Ascending aorta (tissue), 2 donors: ENCODE data around the gene CCDC187. TPM values are rescaled to one million over a fixed set of nuclear protein-coding genes. Genes with fewer than 3 reads are reported as not detected.

ENCODE experiments used
- DNase-seq, 2 donors: peaks; one replicate each; pipeline ENCODE4 v3.0.0-alpha.2; 2019; ENCODE audit warnings: low spot score in 2 of 2
- H3K27ac ChIP-seq, 2 donors: fragments of 200-600 bp; sonication (generic); one replicate each; pipeline ENCODE4 v1.5.1; 2016 to 2017; ENCODE audit warnings: mild to moderate bottlenecking in 1 of 2
- H3K27me3 ChIP-seq: fragments of 200-600 bp; sonication (generic); one replicate; pipeline ENCODE4 v1.5.1; 2017
- H3K36me3 ChIP-seq, 2 donors: fragments of 200-600 bp; sonication (generic); one replicate each; pipeline ENCODE4 v1.5.1; 2016
- H3K4me1 ChIP-seq, 2 donors: fragments of 200-600 bp; sonication (generic); one replicate each; pipeline ENCODE4 v1.5.1; 2016 to 2017; ENCODE audit warnings: mild to moderate bottlenecking in 1 of 2
- H3K4me3 ChIP-seq, 2 donors: fragments of 200-600 bp; sonication (generic); one replicate each; pipeline ENCODE4 v1.5.1; 2016 to 2017; ENCODE audit warnings: mild to moderate bottlenecking in 1 of 2
- H3K9me3 ChIP-seq, 2 donors: fragments of 200-600 bp; sonication (generic); one replicate each; pipeline ENCODE4 v1.5.1; 2016
- CTCF ChIP-seq, 3 experiments: fragments of 200-600 bp in 2 of 3; fragments of 450-650 bp in 1 of 3; sonication (generic) in 2 of 3; IDR thresholded peaks; one replicate each; pipeline ENCODE4 v1.5.1; 2016 to 2019; ENCODE audit warnings: antibody characterized with exemption in 3 of 3, mild to moderate bottlenecking in 1 of 3, moderate library complexity in 1 of 3
- intact Hi-C: fragments of 100-400 bp; cut with DNase I; formaldehyde crosslinking; loops from one replicate; pipeline ENCODE4 v1.15.1; 2023
- total RNA-seq: library from RNA; depleted of rRNA; stranded (reverse); fragments of >200 nt; gene quantifications from one replicate; pipeline ENCODE4 v1.1.0, GENCODE V29; 2016

CCDC187 gene
- total RNA-seq, 1 donor from 2014 or later, result under 0.01 TPM

GRCh38 chr9:136262671-136263178, 41.2 kb downstream of the CCDC187 start:
- no peaks in the 10 kb centered on the region for H3K27me3 ChIP-seq
- peaks cover 3 to 8% of the 10 kb centered on the region in 2 donors for H3K4me1 ChIP-seq
- no peak overlapping the region for H3K4me3 ChIP-seq
- no peak for TF ChIP-seq CTCF (IDR thresholded peaks at IDR 0.05)
- no peak for DNase-seq
- H3K9me3 ChIP-seq, result no peaks in the 10 kb centered on the region
- no peaks in the 10 kb centered on the region for H3K36me3 ChIP-seq
- H3K27ac ChIP-seq, result no peak overlapping the region
- intact Hi-C loops, result no loop called here

GRCh38 chr9:136261686-136262430, 42.0 kb downstream of the CCDC187 start:
- H3K36me3 ChIP-seq, result no peaks in the 10 kb centered on the region
- no peak for DNase-seq
- intact Hi-C loops, result no loop called here

GRCh38 chr9:136260936-136261472, 42.9 kb downstream of the CCDC187 start:
- intact Hi-C loops, result no loop called here
- no peak for TF ChIP-seq CTCF (IDR thresholded peaks at IDR 0.05)

More at GRCh38 chr9:136261686-136262430, 42.0 kb downstream of the CCDC187 start:
- no peak overlapping the region for H3K27ac ChIP-seq
- no peak overlapping the region for H3K4me3 ChIP-seq
- TF ChIP-seq CTCF (IDR thresholded peaks at IDR 0.05), result no peak
- no peaks in the 10 kb centered on the region for H3K9me3 ChIP-seq
- no peaks in the 10 kb centered on the region for H3K4me1 ChIP-seq
- H3K27me3 ChIP-seq, result no peaks in the 10 kb centered on the region

GRCh38 chr9:136260521-136260920, 43.4 kb downstream of the CCDC187 start:
- H3K27me3 ChIP-seq, result no peaks in the 10 kb centered on the region
- H3K4me3 ChIP-seq, result no peak overlapping the region
- H3K27ac ChIP-seq, result no peak overlapping the region
- no peaks in the 10 kb centered on the region for H3K9me3 ChIP-seq
- intact Hi-C loops, result no loop called here
- no peak for TF ChIP-seq CTCF (IDR thresholded peaks at IDR 0.05)
- H3K4me1 ChIP-seq, result no peaks in the 10 kb centered on the region
- H3K36me3 ChIP-seq, result no peaks in the 10 kb centered on the region
- no peak for DNase-seq

More at GRCh38 chr9:136260936-136261472, 42.9 kb downstream of the CCDC187 start:
- H3K4me3 ChIP-seq, result no peak overlapping the region
- no peaks in the 10 kb centered on the region for H3K9me3 ChIP-seq
- no peaks in the 10 kb centered on the region for H3K27me3 ChIP-seq
- no peaks in the 10 kb centered on the region for H3K4me1 ChIP-seq
- DNase-seq, result no peak
- no peak overlapping the region for H3K27ac ChIP-seq
- H3K36me3 ChIP-seq, result no peaks in the 10 kb centered on the region

- H3K27ac ChIP-seq, result no peak overlapping the region
- no peak for TF ChIP-seq CTCF (IDR thresholded peaks at IDR 0.05)
- DNase-seq, result no peak
- no peaks in the 10 kb centered on the region for H3K9me3 ChIP-seq
- H3K27me3 ChIP-seq, result no peaks in the 10 kb centered on the region
- H3K4me3 ChIP-seq, result no peak overlapping the region
- intact Hi-C loops, result no loop called here
- no peaks in the 10 kb centered on the region for H3K4me1 ChIP-seq
- H3K36me3 ChIP-seq, result no peaks in the 10 kb centered on the region
These were observed 44.1 kb downstream of the CCDC187 start for GRCh38 chr9:136259836-136260235.
